Smooth muscle cell of the brain vasculature (primary cell): Measurements from ENCODE around the gene SORCS1.

Experiments
- DNase-seq: peaks from one replicate; pipeline ENCODE4 v3.0.0-alpha.2; 2012; ENCODE audit warnings: low read depth, low spot score

The SORCS1 gene

DNA sequence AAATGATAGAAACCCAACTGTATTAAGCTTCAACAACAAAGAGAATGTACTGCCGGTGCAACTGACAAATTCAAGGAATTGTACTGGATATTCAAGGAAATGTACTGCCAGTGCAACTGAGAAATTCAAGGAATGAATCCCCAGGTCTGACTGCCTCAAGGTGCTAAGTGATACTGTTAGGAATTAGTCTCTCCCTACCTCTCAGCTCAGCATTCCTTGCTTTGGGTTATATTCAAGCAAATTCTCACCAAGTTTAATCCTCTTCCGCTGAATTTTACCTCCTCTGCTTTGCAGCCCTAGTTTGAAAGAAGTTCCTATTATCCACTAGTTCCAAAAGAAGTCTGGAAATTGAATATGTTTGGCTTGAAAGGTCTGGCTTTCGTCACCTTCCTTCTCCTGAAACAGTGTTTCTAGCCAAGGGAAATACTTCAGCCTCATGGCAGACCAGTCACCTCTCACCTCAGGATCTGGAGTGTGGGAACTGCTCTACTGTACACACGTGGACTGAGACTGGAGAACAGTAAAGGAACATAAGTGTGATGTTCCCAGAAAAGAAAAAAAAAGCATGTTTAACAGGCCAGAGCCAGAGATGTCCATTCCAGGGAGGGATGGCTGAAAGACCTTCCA is 60.4 kb downstream of the SORCS1 start:
- DNase-seq, result no peak

DNA sequence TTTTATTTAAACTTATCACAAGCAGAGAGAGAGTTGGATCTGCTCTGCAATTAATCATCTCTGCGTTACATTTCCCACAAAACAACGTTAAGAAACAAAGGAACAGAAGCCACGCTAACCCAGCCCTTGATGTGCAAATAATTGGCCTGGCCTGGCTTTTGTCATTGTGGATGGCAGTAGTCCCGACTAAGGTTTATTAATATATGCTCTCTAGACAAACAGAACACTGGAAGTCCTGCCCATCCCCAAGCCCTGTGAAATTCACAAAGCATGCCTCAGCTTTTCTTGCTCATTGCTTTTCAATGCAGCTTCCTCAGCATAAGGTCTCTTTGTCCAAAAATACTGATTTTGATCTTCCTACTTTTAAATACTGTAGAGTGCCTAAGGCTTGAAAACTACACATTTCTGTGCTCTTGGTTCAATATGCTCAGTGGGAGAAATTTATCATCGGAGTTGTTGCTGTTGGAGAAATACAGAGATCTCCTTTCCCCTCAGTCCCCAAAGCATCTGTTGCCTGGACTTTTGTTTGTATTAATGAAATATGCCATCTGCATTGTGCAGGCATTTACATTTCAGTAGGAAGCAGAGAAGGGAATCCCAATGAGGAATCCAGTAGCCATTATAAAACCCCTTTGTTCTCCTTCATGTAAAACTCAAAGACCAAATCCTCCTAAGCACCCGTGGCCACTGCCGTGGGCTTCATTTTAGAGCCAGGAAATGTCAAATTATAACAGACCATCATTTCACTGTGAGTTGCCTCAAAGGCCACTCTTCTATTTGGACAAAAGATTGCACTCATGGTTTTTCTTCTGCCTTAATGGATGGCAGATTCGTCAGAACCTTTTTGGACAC is 61.1 kb downstream of the SORCS1 start:
- DNase-seq, result no peak

DNA sequence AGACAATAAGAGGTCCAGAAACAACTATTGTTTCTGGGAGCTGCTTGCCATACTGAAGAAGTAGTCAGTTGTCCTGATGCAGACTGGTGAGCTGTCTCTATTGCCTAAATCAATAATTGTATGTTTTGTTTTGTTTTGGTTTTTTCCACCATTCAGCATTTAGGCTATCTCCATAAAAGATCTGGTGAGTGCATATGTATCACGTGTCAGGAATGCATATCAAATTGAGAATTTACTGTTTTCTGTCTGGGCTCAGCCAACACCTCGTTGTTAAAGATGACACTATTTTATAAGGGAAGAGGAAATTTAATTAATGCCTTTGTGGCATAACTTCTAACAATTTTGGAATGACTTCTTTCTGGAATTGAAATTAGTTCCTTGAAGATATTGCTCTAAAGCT is 66.2 kb downstream of the SORCS1 start:
- no peak for DNase-seq

DNA sequence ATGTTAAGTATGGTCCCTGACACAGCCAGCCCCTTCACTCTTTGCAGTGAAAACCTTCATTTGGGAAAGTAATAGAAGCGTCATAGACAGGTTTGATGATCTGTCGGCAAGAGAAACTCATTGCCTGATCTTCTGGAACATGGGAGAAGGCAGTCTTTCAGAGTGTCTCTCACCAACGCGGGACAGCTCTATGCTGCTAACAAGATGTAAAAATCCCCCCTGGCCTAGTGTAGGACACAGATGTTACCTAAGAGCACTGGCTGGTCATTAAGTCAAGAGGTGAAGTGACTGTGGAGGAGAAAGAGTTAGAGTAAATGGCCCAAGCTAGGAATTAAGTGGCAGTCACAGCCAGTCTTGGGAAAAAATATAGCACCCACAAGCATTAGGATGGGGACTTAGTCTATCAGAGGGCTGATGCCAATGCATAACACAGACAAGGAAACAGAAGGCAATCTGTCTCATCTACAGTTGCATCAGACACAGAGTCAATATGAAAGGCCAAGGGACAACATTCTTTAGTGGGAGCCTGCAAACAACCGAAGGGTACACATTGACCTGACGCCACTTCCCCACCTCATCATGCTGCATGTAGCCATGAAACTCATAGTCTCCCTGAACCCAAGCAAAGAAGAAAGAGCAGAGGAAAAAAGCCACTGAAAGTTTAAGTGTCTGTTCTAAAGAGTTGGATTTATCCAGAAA is 69.5 kb downstream of the SORCS1 start:
- no peak for DNase-seq

DNA sequence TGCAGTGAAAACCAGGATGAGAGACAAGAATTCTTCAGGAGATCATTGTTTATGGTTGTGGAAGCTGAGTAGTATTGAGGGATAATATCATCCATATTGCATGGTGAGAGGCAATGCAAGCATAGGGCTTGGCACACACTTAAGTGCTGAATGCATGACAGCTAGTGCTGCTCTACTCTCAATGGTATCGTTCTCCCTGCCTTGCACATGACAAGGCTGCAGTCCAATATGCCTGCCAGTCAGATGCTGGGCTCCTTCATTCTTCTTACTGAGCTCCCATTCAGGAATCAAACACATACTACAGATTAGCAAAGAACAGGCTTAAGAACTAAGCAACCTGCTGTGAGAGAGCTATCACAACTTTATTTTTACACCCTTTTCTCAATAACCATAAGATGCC is 72.2 kb downstream of the SORCS1 start:
- no peak for DNase-seq

DNA sequence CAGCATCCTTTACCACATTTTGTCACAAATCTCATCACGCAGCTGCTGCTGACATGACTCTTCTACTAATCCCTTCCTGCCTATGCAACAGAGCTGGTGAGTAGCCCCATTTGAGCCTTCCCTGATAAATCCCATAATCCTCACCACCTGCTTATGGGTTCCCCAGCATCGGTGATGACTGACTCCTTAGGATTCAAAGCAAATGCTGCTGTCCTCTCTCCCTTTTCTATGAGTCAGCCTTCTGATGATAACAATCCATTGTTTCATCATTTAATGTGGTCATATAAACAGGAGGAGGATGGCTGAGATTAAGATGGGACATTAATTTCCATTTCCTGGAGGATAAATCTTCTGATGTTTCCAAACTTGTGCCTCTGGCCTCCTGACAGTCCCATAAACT is 73.4 kb downstream of the SORCS1 start:
- DNase-seq, result no peak

DNA sequence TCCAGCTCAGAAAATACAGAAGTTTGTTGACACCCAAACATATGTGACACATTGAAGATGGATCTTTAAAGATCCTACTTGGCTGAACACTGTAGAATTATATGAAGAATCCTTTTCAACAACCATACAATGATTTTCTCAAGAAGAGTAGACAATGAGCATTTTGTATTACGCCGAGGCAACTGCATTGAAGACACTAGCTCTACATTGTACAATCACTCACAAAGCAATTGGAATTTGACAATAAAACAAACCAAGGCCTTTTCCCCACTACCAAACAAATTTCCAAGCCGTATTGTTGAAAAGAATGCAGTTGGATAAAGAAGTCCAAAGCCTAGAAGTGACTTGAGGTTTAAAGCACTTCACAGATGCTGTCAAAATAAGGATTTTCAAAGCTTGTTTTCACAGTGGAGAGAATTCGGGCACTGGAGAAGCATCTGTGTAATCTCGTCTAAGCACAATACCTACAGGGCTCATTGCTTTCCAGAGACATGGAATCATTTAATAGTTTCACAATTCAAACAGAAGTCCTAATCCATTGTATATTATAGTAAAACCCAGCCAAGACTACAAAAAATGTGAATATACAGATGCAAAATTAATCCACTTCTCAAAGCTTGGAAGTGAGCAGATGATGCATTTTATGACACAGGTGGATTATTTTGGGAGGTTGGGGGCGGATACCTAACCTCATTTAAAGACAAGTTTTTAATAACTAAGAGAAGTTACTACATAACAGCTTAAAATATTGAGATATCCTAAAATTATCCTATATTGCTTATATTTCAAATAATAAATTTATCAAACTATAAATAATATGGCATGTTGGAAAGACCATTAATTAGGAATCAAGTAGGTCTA is 78.6 kb downstream of the SORCS1 start:
- DNase-seq, result no peak

DNA sequence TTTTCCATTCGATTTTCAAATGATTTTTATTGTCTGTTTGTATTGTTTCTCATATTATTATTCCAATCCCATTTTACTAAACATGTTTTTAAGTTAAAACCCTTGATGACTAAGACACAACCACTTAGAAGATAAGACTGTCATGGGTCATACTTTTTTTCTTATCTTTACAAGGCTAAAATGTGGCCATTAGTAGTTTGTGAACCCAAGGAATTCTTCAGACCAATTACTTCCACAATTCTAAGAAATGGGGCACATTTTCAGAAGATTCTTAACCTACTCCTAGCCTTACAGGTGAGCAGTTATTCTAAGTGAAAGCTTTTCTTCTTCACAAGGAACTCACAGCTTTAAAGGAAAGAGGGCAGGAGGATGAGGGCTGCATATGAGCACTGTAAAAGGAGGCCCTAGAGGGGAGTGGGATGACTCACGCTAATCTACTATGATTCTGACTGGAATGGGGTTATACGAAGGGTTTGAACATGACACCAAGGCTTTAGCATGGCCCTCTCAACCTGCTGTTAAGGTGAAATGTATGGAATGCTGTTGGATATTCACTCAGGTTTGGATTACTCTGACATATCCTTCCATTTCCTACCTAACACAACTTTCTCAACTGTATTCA is 81.0 kb downstream of the SORCS1 start:
- no peak for DNase-seq

DNA sequence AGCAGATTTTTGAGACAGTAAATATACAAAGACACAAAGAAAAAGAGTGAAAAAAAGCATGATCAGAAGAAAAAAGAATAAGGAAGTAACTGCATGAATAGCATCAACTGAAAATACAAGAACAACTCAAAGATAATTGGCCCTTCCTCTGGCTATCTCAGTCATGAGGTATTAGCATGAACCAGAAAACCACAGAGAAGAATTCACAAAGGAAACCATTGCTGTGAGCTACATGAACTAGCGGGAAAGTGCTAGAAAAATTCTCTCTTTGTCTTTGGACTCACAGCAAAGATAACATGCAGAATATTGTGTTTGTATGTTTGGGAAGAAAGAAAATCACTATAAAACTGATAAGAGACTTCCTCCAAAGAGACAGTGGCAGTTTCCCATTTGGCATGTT is 82.9 kb downstream of the SORCS1 start:
- DNase-seq, result no peak

DNA sequence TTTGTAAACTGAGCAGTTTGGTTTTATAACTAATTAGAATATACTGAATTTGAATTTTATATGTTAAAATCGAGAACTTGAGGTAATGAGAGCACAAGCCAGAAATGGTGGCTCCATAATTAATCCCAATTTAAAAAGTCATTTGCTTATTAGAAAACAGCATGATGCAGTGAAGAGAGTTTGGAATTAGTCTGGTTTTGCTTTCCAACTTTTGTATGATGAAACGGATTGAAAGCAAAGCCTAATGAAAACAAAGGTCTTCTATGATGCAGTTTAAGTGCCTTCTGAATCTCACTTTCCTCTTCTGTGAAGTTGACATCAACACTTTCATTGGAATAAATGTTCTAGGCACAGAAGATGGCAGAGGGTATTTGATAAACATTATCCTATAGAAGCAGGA is 89.4 kb downstream of the SORCS1 start:
- no peak for DNase-seq

DNA sequence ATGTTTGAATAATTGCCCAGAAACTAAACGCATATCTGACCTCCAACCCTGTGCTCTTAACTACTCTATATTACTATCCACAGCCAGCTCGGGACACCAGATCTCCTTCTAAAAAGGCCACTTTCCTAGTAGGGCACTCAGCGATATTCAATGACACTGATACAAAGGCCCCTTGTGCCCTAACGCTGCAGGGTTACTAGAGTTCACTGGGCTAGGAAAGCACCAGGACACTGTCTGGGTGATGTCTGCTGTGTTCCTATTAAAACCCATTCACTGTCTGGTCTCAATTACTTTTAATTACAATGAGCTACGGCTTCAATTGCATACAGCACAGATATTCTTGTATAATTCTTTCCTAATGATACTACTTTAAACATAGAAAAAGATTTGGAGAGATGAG is 91.7 kb downstream of the SORCS1 start:
- DNase-seq, result no peak

DNA sequence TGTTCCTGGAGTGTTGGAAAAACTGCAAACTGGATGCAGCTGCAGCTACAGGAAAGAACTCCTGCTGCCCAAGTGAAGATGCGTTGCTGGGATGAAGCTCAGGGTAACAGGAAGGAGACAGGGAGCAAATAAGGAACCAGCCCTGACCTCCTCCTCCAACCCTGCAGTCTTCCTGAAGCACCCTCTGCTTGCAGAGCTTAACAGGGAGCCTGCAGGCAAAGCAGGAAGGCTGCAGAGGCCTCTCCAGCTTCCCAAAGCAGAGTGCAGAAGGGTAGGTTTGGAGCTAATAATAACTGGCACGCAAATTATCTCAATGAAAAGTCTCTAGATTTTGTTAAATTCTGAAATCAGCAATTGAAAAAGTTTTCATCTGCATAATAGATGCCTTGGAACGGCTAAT is 92.5 kb downstream of the SORCS1 start:
- DNase-seq, result no peak

DNA sequence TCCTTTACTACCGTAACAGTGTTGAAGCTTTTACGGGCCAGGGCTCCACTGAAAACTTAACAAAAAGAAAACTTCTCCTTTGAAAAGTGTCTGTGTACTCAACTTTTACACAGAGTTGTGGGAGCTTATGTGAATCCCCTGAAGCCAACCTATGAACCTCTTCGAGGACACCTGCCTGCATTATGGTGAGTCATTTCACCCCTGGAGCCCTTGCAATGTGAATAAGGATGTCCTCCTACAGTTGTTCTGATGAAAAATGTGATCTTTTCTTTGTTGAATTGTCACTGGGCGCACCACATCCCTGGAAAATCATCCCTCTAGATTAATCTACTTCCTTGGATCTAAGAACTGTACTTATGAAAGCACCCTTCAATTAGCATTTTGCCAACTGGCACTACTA is 93.2 kb downstream of the SORCS1 start:
- no peak for DNase-seq

DNA sequence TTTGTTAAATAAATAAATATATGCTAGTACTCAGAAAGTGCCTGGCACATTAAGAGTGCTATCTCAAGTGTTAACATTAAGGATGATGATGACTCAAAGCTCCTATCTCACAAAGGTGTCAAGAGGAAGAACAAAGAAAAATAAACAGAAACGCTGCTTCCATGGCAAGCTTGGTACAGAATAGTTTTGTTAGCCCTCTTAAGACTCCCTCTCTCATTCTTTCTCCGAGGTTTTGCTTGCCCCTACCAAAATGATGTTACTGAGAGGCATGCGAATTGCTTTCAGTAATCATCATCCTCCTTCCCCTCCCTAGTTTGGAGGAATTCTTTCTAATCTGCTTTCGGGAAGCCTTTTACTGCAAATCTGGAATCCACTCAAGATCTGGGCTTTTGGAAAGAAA is 96.7 kb downstream of the SORCS1 start:
- no peak for DNase-seq

DNA sequence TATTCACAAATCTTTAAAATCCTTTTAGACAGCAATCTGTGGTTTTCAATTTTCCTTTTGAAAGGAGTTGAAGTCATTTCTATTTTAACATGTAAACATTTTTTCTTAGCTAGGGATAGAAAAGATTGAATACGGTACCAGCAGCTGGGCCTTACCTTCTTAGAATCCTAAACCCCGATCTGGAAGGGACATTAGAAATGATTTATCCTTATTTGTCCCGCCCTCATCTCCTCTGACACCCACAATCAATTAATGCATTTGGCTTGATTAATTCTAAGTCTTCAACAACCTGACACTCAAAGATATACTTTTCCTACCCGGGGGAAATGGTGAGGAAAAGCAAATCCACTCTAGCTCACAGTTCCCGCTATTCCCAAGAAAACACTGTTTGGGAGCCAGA is 100.4 kb downstream of the SORCS1 start:
- no peak for DNase-seq

DNA sequence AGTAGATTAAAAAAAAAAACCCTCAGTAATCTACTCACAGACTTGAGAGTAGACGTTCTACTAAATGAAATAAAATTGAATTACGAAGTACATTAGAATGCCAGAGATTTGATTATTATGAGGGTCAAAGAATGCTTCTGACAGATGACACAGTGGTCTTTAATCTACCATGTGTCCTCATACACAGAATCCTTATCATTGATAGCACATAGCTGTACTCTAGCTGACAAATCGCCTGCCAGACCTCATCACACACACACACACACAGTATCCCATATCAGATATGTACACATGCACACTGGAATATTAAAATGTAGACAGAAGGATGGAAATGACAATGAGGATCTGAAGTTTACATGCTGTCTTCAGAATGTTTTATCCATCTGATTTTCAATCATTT is 104.6 kb downstream of the SORCS1 start:
- DNase-seq, result no peak

DNA sequence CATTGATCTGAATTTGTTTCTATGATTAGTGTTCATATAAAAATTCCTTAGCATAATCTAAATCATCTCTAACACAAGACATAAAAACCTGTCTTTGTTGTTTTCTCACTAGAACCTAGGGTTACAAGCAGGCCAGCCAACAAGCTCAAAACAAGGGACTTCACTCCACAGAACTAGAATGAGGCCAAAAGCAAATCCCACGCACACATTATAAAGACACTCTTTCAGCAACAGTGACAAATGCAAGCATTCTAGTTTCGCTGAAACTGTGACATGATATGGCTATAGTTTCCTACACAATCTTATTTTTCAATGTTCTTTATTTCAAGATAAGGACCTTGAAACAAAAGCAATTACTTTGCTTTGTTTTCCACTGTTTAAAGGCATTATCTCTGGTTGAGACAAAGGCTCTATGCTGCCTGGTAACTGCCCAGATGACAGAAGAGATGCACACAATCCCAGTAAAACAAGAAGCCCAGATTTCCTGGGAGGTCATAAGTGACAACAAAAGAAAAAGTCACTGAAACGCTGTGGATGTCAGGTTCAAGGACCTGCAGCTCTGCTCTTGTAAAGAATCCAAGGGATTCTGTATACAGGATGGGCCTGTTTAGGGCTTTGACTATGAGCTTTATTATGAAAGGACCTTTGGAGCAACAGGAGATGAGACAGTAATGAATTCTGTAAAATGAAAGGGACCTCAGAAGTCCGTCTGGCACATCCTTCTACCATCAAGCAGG is 105.3 kb downstream of the SORCS1 start:
- no peak for DNase-seq

DNA sequence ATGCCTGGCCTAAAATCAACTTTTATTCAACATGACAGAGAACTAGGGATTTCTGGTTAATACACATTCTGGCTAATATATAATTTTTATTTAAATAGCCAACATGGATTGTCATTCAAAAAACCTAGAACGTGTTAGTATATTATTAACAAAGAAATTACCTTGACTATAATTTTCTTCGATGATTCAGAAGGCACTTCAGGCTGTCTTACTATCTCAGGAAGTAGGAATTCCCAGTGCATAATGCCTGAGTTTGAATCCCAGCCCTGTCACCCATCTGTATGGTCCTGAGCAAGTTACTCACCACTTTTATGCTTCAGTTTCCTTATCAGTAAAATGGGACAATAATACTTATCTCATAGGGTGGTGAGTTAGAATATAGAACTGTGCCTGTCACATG is 106.2 kb downstream of the SORCS1 start:
- no peak for DNase-seq

DNA sequence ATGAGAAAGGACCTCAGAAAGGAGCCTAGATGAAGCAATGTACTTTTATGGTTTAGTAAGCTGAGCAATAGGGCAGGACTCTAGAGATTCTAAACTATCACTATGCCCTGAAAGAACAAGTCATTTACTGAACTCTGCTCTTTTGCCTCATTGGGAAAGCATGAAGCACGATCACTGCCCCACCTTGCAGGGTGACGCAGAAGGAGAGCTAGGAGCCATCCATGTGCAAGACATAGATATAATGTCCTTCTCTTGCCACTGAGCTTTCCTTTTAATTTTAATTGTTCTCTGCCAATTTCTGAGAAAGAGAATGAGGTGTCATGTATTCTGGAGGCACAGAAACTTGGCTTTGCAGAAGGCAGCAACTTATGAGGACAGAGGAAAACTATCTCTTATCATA is 108.3 kb downstream of the SORCS1 start:
- no peak for DNase-seq

DNA sequence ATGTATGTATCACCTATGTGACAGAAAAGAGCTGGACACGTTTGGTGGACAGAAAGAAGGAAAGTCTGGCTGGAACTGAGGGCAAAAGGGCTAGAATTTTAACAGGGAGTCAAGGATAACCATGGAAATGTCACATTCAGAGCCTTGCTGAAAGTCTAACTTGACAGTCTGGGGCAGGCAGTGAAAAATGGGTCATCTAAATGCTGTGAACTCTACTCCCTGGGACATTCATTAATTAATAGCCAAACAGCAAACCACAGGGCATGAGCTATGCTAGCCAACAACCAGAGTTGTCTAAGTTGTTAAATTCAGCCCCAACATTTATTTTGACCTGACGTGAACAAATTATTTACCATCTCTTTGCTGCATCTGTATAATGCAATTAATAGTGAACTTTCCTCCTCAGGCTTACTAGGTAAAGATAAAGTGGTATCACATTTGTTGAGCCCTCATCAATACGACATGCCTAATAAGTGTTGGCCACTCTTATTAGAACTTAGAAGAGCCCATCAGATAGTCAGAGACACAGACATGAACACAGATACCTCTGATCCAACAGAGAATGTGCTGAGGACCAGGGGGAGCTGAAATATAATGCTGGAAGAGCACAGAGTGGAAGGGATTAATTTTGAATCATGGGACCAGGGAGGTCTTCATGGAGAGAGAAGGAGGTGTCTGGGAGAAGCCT is 109.9 kb downstream of the SORCS1 start:
- DNase-seq, result no peak
